HG03354 (cell line): ENCODE measurements around the gene SLC19A1.
"Not testable (repeated sequence)": the region's sequence is repeated elsewhere in the genome, so short reads cannot be mapped to it uniquely, and the experiment has no call there.

Source experiments
- ATAC-seq: cut with Tn5 transposase; IDR thresholded peaks from one replicate; pipeline ENCODE4 v1.9.1; 2021; ENCODE audit warnings: mild to moderate bottlenecking; ENCODE audit not compliant: unreplicated experiment, poor library complexity, severe bottlenecking

SLC19A1 gene

DNA sequence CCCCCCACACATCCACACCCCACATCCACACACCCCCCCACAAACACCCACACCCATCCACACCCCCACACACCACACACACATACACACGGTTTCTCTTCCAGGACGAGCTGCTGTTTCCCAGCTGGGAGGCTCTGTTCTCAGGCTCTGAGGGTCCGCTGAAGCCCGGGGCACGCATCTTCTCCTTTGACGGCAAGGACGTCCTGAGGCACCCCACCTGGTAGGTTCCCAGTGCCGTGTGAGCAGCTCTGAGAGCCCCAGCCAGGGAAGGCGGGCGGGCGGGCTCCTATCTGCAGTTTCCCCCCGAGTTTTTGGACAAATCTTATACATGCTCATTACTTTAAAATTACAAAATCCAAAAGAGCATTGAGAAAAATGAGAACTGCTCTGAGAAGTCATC, 31.2 kb downstream of the SLC19A1 start:
- no peak for ATAC-seq

DNA sequence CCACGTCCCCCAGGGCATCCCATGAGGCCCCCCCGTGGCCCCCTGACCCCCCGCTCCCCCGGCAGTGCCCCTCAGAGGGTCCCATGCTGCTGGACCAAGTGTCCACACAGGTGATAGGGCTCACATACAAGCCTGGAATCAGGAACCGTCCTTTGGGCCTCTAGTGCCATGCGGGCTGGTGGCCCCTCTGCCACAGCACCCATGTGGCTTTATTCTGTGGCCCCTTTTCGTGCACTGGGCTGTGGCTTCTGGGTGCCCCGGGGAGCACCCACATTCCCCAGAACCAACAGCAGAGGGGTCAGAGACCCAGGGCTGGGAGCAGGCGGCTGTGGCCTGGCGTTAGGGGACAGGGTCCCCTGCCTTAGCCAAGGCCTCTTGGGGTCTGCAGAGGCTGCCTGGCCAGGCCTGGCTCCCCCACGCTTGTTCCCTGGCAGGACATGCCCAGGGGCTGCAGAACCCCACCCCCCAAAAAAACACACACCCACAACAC, 31.7 kb downstream of the SLC19A1 start:
- no peak for ATAC-seq

DNA sequence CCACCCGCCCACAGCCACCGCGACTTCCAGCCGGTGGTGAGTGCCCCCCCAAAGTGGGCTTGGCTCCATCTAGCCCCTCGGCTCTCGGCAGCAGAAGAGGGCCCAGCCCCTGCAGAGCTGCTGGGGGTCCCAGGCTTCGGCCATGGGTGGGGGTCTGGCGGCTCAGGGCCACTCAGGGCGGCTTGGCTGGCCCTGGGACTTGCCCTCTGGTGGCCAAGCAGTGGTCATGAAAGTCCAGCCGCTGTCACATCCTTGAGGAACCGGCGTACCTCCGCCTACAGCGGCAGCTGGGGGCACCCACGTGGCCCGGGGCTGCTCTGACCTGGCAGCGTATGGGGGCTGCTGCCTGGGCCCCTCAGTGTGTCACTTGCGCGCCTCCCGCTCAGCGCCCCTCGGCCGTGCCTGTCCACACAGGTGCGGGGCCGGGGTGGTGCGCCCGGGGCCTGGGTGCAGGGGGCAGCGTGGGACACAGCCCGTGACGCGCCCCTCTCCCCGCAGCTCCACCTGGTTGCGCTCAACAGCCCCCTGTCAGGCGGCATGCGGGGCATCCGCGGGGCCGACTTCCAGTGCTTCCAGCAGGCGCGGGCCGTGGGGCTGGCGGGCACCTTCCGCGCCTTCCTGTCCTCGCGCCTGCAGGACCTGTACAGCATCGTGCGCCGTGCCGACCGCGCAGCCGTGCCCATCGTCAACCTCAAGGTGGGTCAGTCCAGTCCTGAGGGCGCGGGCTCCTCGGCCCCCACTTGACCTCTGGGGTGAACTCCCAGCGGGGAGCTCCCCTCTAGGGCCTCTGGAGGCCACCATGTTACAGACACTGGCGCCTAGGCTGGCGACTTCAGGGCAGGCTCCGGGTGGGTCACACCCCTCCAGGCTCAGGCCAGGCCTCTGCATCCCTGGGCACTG, 32.4 kb downstream of the SLC19A1 start:
- no peak for ATAC-seq

DNA sequence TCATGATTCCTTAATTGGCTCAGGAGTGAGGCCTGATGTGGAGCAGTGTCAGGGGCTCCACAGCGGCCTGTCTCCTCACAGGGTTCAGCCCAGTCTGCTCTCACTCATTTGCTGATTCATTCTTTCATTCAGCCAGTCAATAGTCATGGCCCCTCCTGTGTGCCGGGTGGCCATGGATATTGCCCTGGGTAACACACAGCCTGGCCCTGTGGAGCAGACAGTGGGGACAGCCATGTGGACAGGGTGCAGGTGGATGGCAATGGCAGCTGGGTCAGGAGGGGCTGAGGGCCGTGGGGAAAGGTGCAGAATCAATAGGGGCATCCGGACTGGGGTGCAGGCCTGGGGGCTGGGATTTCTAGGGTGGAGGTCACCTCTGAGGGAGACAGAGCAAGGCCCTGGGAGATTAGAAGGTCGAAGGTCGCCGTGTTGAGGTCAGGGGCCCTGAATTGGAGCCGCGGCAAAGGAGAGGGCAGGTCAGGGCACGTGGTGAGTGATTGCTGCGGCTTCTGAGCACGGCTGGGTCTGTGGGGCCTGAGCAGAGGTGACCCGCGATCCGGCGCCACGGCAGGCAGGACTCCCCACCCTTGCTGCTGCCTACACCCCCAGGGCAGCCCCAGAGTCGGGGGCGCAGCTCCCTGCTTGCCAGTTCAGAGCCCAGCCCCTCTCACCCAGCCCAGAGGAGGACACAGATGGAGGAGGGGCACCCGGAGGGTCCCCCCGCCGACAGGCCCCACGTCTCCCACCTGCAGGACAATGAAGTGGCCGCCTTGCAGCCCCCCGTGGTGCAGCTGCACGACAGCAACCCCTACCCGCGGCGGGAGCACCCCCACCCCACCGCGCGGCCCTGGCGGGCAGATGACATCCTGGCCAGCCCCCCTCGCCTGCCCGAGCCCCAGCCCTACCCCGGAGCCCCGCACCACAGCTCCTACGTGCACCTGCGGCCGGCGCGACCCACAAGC, 33.4 kb downstream of the SLC19A1 start:
- no peak for ATAC-seq

DNA sequence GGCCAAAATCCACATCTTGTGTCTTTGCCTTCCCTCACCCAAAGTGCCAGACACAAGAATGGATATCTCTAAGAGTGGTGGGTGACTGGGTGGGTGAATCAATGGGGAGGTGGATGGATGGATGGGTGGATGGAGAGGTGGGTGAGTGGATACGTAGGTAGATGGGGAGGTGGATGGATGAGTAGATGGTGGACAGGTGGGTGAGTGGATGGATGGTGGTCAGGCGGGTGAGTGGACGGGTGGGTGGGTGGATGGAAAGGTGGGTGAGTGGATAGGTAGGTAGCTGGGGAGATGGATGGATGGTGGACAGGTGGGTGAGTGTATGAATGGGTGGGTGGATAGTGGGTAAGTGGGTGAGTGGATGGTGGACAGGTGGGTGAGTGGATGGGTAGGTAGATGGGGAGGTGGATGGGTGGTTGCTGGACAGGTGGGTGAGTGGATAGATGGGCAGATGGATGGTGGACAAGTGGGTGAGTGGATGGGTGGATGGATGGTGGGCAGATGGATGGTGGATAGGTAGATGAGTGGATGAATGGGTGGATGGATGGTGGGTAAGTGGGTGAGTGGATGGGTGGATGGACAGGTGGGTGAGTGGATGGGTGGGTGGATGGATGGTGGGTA, 34.2 kb downstream of the SLC19A1 start:
- ATAC-seq = no peak

DNA sequence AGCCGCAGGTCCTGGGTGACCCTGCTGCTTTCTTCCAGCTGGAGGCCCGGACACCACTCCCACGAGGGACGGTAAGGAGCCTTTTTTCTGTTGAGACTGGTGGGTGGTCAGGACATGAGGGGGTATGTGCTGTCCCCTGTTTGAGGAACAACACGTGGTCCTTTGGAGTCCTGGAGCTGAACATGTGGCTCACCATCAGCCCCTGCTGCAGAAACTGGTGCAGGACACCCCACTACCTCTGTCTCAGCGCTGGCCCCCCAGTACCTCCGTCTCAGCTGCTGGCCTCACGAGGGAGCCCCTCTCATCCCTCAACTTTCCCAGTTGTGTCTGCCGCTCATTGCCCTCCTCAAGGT, 34.7 kb downstream of the SLC19A1 start:
- no peak for ATAC-seq

DNA sequence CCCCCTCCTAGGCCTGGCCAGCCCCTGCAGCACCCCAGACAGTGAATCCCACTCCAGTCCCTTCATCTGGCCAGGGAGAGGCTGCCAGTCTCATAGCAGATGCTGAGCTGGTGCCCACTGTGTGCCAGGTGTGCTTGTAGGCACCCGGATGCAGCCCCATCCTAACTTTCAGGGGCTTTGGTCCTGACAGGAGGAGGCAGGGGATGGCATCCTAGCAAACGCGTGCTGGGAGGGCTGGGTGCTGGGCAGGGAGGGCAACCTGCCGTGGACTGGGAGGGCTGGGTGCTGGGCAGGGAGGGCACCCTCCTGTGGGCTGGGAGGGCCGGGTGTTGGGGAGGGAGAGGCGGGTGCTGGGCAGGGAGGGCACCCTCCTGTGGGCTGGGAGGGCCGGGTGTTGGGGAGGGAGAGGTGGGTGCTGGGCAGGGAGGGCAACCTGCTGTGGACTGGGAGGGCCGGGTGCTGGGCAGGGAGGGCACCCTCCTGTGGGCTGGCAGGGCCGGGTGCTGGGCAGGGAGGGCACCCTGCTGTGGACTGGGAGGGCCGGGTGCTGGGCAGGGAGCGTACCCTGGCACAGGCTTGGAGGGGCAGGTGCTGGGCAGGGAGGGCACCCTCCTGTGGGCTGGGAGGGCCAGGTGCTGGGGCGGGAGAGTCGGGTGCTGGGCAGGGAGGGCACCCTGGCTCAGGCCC, 35.3 kb downstream of the SLC19A1 start:
- ATAC-seq = no peak

DNA sequence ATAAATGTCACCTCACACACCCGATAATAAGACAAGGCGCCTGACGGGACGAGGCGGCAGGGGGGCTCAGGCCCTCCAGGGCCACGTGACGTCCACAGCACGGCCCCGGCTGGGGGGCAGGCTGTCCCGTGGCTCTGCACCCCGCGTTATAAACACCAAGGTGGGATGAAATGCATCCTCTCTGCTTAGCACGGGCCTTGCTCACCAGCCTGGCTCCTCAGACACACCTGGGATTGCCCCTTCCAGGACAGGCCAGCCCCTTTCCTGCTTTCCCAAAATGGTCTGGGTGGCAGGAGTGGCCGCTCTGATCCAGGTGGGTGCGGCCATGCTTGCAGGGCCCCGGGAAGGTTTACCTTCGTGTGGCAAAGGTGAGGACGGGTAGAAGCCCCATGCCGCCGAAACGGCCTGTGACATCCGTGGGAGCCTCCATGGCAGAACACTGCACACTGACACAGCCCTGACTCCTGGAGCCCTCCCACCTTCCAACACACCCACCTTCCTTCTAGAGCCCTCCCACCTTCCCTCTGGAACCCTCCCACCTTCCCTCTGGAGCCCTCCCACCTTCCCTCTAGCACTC, 35.9 kb downstream of the SLC19A1 start:
- no peak for ATAC-seq

DNA sequence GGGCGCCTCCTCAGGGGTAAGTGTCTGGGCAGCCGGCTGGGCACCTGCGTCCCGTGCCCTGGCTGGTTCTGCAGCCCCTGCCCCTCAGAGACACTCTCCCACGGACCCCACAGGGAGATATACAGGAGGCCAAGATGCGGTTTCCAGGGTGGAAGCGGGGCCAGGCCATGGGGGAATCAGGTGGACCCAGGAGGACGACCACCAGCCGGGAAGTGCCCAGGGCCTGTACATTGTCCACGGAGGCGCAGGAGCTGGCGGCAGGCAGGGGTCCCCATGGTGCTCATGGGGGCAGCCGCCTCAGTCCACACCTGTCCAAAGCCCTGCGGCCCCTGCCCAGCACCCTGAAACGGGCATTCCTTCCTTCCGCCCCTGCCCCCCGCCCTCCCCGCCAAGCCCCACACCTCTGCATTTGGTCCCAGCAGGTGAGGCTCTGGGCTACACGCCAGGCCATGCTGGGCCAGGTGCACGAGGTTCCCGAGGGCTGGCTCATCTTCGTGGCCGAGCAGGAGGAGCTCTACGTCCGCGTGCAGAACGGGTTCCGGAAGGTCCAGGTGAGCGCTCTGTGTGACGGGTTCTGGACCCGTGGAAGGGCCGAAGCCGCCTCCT, 36.7 kb downstream of the SLC19A1 start:
- ATAC-seq = no peak

DNA sequence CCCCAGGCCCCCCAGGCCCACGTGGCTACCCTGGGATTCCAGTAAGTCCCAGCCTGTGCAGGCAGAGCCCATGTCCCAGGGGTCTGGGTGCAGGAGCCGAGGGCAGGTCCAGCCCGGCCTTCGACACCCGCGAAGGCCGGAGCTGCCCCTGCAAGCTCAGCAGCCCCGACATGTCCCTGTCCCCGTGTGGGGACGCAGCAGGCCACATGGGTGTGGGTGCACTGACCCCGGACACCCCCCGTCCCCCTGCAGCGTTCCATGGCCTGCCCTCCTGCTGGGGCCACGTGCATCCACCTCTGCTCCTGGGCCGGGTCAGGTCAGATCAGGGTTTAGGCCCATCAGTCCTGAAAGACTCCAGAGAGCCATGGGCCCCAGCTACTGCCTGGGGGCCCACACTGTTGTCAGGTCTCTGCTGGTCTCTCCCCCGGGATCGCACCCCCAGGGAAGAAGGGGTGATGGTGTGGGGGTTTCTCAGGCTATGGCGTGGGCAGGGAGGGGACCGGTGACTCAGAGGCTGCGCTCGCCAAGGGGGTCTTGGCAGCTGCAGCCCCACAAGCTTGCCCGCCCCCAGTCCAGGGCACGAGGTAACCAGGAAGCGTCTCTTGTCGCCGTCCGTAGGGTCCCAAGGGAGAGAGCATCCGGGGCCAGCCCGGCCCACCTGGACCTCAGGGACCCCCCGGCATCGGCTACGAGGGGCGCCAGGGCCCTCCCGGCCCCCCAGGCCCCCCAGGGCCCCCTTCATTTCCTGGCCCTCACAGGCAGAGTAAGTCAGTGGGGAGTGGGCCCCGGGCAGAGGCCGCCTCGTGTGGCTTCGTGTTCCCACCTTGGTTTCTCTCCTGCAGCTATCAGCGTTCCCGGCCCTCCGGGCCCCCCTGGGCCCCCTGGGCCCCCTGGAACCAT, 37.5 kb downstream of the SLC19A1 start:
- ATAC-seq = no peak

DNA sequence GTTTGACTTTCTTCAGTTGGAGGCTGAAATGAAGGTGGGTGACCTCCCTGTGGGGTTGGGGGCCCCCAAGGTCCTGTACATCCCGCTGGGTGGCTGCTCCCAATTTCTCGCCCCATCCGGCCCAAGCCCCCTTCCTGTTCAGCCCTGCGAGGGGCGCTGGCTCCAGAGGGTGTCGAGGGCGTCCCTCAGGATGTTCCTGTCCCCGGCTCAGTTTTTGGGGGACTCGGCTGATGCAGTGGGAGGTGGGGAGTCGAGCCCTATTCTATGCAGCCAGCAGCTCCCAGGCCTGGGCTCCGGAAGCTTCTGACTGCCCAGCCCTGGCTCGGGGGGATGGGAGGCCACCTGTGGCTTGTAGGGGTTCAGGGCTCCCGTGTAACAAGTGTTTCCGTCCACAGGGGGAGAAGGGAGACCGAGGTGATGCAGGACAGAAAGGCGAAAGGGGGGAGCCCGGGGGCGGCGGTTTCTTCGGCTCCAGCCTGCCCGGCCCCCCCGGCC, 38.2 kb downstream of the SLC19A1 start:
- no peak for ATAC-seq

DNA sequence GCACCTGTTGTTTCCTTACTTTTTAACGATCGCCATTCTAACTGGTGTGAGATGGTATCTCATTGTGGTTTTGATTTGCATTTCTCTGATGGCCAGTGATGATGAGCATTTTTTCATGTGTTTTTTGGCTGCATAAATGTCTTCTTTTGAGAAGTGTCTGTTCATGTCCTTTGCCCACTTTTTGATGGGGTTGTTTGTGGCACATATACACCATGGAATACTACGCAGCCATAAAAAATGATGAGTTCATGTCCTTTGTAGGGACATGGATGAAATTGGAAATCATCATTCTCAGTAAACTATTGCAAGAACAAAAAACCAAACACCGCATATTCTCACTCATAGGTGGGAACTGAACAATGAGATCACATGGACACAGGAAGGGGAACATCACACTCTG, 39.0 kb downstream of the SLC19A1 start:
- ATAC-seq = not testable (repeated sequence)

DNA sequence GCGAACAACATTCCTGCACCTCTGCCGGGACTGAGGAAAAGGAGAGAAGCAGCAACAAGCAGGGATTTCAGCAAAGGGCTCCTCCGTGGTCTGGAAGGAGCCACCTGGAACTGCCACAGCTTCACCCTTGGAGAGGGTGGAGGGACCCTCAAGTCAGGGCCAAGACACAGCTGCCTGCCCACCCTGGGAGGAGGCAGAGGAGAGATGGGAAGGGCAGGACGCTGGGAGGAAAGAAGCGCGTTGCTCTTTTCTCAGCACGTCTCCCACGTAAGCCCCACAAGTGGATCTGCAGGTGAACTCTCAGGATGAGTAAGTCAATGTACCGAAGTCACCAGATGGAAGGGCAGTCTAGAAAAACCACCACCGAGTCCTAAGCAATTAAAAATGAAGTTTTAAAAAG, 39.6 kb downstream of the SLC19A1 start:
- ATAC-seq = no peak

DNA sequence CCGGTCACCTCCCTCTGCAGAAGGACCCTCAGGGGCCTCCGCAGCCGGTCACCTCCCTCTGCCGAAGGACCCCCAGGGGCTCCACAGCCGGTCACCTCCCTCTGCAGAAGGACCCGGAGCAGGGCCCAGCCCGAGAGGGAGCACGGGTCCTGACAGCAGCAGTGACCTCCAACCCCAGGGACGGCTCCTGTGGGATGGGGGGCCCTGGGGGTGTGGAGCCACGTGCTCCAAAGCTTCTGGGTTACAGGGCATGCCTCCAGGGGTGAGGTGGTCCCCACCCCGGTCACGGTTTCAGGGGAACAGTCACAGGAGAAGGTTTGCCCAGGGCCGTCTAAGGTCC, 40.3 kb downstream of the SLC19A1 start:
- no peak for ATAC-seq

DNA sequence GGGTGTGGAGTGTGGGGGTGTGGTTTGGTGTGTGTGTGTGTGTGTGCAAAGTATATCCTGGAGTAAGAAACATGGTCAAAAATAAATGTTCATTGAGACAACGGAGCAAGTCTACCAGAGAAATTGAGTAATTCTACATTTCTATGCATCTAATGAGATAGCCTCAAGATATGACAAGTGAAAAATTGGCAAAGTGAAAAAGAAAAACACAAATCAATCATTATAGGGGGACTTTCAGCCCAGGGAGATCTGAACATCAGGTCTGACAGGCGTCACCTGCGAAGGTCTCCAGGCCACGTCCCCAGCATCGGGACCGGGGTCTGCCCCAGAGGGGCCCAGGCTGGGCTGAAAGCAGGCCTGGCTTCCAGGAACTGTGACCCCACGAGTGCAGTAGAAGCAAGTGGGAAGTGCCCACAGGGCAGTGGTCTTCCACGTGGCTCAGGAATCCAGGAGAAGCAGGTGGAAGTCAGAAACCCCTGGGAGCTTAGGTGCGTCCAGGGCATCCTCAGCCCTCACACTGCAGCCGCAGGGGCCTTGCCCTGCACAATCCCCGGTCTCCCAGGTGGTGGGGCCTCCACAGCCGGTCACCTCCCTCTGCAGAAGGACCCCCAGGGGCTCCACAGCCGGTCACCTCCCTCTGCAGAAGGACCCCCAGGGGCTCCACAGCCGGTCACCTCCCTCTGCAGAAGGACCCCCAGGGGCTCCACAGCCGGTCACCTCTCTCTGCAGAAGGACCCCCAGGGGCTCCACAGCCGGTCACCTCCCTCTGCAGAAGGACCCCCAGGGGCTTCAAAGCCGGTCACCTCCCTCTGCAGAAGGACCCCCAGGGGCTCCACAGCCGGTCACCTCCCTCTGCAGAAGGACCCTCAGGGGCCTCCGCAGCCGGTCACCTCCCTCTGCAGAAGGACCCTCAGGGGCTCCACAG, 40.9 kb downstream of the SLC19A1 start:
- ATAC-seq = not testable (repeated sequence)

DNA sequence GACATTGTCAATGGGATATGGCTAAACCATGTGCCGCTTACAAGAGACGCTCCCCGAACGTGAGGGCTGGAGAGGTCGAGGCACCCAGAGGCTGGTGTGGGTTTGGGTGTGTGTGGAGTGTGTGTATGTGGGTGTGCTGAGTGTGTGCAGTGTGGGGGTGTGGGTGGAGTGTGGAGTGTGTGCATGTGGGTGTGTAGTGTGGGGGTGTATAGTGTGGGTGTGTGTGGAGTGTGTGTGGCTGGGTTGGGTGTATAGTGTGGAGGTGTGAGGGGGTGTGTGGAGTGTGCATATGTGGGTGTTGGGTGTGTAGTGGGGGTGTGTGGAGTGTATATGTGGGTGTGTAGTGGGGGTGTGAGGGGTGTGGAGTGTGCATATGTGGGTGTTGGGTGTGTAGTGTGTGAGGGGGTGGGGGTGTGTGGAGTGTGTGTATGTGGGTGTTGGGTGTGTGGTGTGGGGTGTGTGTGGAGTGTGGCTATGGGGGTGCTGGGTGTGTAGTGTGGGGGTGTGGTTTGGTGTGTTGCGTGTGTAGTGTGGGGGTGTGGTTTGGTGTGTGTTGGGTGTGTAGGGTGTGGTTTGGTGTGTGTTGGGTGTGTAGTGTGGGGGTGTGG, 42.2 kb downstream of the SLC19A1 start:
- no peak for ATAC-seq
